Right ventricle myocardium inferior (tissue), 1 donor: ENCODE results near the gene OR2T33. TPM values are rescaled to one million over a fixed set of nuclear protein-coding genes. Genes with fewer than 3 reads are reported as not detected.
"Not testable (repeated sequence)": the region's sequence is repeated elsewhere in the genome, so short reads cannot be mapped to it uniquely, and the experiment has no call there.

Experiments
- ATAC-seq: fragments of 200-7000 bp; cut with Tn5 transposase; one replicate; pipeline ENCODE4 v1.9.1; 2020; ENCODE audit warnings: mild to moderate bottlenecking, moderate library complexity
- DNase-seq: peaks from one replicate; pipeline ENCODE4 v3.0.0; 2021; ENCODE audit errors: missing footprints
- intact Hi-C: fragments of 100-400 bp; cut with DNase I; formaldehyde crosslinking; loops from one replicate; pipeline ENCODE4 v1.11.0; 2022
- long read RNA-seq: library from polyadenylated mRNA; unstranded; transcript quantifications from one replicate; pipeline ENCODE4 v2.0.0, GENCODE V29; 2021
- total RNA-seq: library from RNA; stranded (reverse); fragmentation: NEBNext Ultra II Directional; extraction: Animal tissue kit (Norgen Biotek cat#: 25700); gene quantifications from one replicate; pipeline ENCODE4 v1.2.1, GENCODE V29; 2021
- donor health status: DM: no; HTN: yes; CAD: no; lungs with severe emphysema.

The OR2T33 gene
- total RNA-seq: not detected
- long read RNA-seq: 0 reads

GRCh38 chr1:248277876-248278275 lies at the start of gene OR2T33:
TSS of gene OR2T33 (minus strand) at chr1:248277976. CDS start at chr1:248273814, 4,162 bp downstream.
- no peak for ATAC-seq
- no peak for DNase-seq
- intact Hi-C loops: no loop called here

GRCh38 chr1:248324468-248324867 lies 46.7 kb upstream of the OR2T33 start, which contains the start of gene OR2M7:
TSS of gene OR2M7 (minus strand) at chr1:248324568. CDS start at chr1:248324568, 0 bp downstream.
- intact Hi-C loops: no loop called here
- DNase-seq (no peak), ATAC-seq (no peak)

GRCh38 chr1:248316796-248317195 lies 39.0 kb upstream of the OR2T33 start:
- no peak for DNase-seq
- intact Hi-C loops: no loop called here
- ATAC-seq: no peak

- DNase-seq, intact Hi-C loops, ATAC-seq: not testable (repeated sequence)
Observed at GRCh38 chr1:248306740-248307139, 29.0 kb upstream of the OR2T33 start.

- ATAC-seq: no peak
- DNase-seq: no peak
- intact Hi-C loops: no loop called here
Observed at GRCh38 chr1:248306103-248306502, 28.3 kb upstream of the OR2T33 start.

- ATAC-seq, DNase-seq, intact Hi-C loops: not testable (repeated sequence)
Observed at GRCh38 chr1:248305672-248306071, 27.9 kb upstream of the OR2T33 start.

GRCh38 chr1:248303324-248303723 lies 25.5 kb upstream of the OR2T33 start, which contains the start of gene OR2T12:
TSS of gene OR2T12 (minus strand) at chr1:248303424. CDS start at chr1:248295578, 7,846 bp downstream.
- intact Hi-C loops: no loop called here
- ATAC-seq: no peak
- DNase-seq: no peak

- intact Hi-C loops: no loop called here
- DNase-seq (no peak), ATAC-seq (no peak)
Observed at GRCh38 chr1:248288391-248288790, 10.6 kb upstream of the OR2T33 start.

GRCh38 chr1:248273225-248273624 lies 4.6 kb downstream of the OR2T33 start:
- DNase-seq: peak; percentile 34
- intact Hi-C loops, ATAC-seq: not testable (repeated sequence)

GRCh38 chr1:248268178-248268577 lies 9.6 kb downstream of the OR2T33 start:
- ATAC-seq (no peak), DNase-seq (no peak)
- intact Hi-C loops: no loop called here

- intact Hi-C loops, ATAC-seq, DNase-seq: not testable (repeated sequence)
Observed at GRCh38 chr1:248259309-248259708, 18.5 kb downstream of the OR2T33 start.

- no peak for ATAC-seq
- intact Hi-C loops: no loop called here
- DNase-seq: peak; percentile 13
Observed at GRCh38 chr1:248243204-248243603, 34.6 kb downstream of the OR2T33 start.

GRCh38 chr1:248239478-248239877 lies 38.3 kb downstream of the OR2T33 start:
- peak; percentile 13 for DNase-seq
- ATAC-seq: no peak
- intact Hi-C loops: no loop called here

- intact Hi-C loops: no loop called here
- DNase-seq: no peak
- ATAC-seq: no peak
Observed at GRCh38 chr1:248231117-248231516, 46.7 kb downstream of the OR2T33 start, which contains the start of gene OR2M4. TSS of gene OR2M4 (plus strand) at chr1:248231417. CDS start at chr1:248238929, 7,512 bp downstream.

- intact Hi-C loops: no loop called here
- no peak for DNase-seq
- ATAC-seq: peak; percentile 31
Observed at GRCh38 chr1:248229360-248229908, 48.3 kb downstream of the OR2T33 start.

GRCh38 chr1:248225537-248225936 lies 52.2 kb downstream of the OR2T33 start:
- DNase-seq (no peak), ATAC-seq (no peak)
- intact Hi-C loops: no loop called here

Other genes with a start within 250 kb of the OR2T33 start
- gene OR2L2, start 247.9 kb downstream of the OR2T33 start, total RNA-seq: not detected
- gene OR2L3, start 231.1 kb downstream of the OR2T33 start, total RNA-seq: not detected
- gene OR2L13, start 182.8 kb downstream of the OR2T33 start, total RNA-seq: not detected
- not detected for gene OR2M5, start 132.8 kb downstream of the OR2T33 start, total RNA-seq
- gene OR2M2, start 103.2 kb downstream of the OR2T33 start, total RNA-seq: not detected
- not detected for gene OR2M3, start 80.7 kb downstream of the OR2T33 start, total RNA-seq
- not detected for gene OR2M4, start 46.6 kb downstream of the OR2T33 start, total RNA-seq
- not detected for gene OR2T12, start 25.4 kb upstream of the OR2T33 start, total RNA-seq
- not detected for gene OR2M7, start 46.6 kb upstream of the OR2T33 start, total RNA-seq
- gene OR14C36, start 70.8 kb upstream of the OR2T33 start, total RNA-seq: not detected
- not detected for gene OR2T4, start 83.7 kb upstream of the OR2T33 start, total RNA-seq
- gene OR2T6, start 97.8 kb upstream of the OR2T33 start, total RNA-seq: not detected
- gene OR2T1, start 125.1 kb upstream of the OR2T33 start, total RNA-seq: not detected
- gene OR2T2, start 167.7 kb upstream of the OR2T33 start, total RNA-seq: not detected
- not detected for gene OR2T3, start 195.4 kb upstream of the OR2T33 start, total RNA-seq
- gene OR2T5, start 210.6 kb upstream of the OR2T33 start, total RNA-seq: not detected
- gene OR2G6, start 230.1 kb upstream of the OR2T33 start, total RNA-seq: not detected